HG03060 (cell line): ENCODE data around the gene CSRP1.
"Not testable (repeated sequence)": the region's sequence is repeated elsewhere in the genome, so short reads cannot be mapped to it uniquely, and the experiment has no call there.

Experiments
- ATAC-seq: cut with Tn5 transposase; IDR thresholded peaks from one replicate; pipeline ENCODE4 v1.9.1; 2021; ENCODE audit warnings: low read depth, moderate number of reproducible peaks; ENCODE audit not compliant: unreplicated experiment

The CSRP1 gene

GRCh38 chr1:201506557-201507359 is at the start of gene CSRP1:
CSRP1 (minus strand) TSS chr1:201507123; CDS start chr1:201496303, 10,820 bp downstream.
- ATAC-seq: no peak

DNA sequence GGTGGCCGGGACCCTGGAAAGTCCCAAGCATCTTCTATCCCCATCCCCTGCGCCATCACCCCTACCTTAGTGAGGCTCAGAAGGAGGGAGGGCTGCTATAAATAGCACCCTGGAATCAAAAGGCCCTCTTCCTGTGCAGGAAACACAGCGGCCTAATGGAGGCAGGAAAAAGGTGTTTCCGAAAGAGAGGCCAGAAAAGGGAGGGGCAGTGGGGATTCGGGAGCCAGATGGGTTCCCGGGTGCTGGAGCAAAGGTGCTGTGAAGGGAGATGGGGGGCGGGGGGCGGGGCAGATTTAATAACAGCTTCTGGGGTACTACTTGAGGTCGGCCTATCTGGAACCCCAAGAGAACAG is 48.6 kb upstream of the CSRP1 start:
- no peak for ATAC-seq

DNA sequence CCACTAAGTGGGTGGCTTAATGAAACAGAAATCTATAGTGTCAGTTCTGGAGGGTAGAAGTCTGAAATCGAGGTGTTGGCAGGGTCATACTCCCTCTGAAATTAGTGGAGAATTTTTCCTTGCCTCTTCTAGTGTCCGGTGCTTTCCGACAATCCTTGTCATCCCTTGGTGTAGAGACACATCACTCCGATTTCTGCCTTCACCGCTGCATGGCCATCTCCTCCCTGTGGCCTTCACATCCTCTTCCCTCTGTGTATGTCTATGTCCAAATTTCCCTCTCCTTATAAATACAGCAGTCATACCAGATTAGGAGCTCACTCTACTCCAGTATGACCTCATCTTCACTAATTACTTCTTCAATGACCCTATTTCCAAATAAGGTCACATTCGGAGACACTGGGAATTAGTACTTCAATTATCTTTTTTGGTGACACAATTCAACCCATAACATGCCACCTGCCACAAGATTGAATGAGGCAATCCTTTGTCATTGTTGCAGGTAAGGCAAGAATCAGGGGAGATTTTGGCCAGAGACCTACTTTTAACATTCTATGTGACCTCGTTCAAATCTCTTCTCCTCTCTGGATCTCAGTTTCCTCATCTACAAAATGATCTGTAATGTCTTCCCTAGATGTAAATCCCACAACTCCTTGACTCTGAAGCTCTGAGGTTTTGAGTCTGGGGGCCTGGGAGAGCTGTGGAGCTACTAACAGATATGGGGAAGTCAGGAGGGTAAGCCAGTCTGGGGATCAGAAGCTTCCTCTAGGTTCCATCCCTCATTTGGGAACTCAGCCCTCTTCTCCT is 48.1 kb upstream of the CSRP1 start:
- no peak for ATAC-seq

DNA sequence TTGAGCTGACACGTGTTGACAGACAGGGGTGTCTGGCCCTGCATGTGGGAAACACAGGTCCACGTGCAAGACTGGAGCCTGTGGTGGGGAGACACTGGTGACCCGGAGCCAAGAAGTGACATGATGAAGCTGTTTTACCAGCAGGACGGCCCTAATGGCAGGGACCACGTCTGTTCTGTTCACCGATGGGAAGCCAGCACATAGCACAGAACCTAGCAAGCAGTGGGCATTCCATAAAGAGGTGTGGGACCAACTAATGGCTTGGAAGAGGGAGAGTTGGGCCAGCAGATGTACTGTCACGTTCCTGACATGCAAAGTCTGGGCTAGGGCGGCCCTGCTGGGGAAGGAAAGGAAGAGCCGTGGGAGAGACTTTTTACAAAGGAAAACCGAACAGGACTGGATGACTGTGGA is 47.3 kb upstream of the CSRP1 start:
- no peak for ATAC-seq

- no peak for ATAC-seq
Observed at GRCh38 chr1:201553496-201554189, 46.7 kb upstream of the CSRP1 start.

DNA sequence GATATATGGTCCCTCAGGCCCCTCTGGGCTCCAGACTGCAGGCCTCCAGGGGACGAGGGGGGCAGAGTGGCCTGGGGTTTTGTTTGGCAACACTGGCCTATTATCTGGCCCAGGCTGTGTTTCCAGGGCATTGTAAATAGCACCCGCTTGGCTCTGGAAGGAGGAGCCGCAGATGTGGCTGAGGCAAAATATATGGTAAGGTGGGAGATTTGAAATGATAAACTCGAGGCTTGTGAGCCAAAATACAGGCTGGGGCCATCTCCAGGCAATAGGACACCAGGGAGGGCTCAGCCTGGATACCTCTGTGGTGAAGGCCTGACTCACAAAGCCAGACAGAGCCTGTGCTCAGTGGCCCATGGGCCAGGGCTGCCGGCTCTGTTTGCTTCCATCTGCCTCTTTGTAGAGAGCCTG is 46.0 kb upstream of the CSRP1 start:
- no peak for ATAC-seq

- ATAC-seq: no peak
Observed at GRCh38 chr1:201551877-201552731, 45.2 kb upstream of the CSRP1 start.

DNA sequence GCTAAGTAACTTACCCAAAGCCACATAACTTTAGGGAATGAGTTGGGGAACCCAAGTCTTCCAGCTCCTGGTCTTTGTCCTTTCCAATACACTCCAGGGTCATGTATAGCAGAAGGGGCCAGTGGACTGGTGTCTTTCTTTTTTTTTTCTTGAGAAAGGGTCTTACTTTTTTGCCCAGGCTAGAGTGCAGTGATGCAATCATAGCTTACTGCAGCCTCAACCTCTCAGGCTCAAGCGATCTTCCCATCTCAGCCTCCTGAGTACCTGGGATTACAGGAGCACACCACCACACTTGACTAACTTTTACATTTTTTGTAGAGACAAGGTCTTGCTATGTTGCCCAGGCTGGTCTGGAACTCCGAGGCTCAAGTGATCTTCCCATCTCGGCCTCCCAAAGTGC is 44.2 kb upstream of the CSRP1 start:
- no peak for ATAC-seq

- not testable (repeated sequence) for ATAC-seq
Observed at GRCh38 chr1:201549522-201549921, 42.6 kb upstream of the CSRP1 start.

DNA sequence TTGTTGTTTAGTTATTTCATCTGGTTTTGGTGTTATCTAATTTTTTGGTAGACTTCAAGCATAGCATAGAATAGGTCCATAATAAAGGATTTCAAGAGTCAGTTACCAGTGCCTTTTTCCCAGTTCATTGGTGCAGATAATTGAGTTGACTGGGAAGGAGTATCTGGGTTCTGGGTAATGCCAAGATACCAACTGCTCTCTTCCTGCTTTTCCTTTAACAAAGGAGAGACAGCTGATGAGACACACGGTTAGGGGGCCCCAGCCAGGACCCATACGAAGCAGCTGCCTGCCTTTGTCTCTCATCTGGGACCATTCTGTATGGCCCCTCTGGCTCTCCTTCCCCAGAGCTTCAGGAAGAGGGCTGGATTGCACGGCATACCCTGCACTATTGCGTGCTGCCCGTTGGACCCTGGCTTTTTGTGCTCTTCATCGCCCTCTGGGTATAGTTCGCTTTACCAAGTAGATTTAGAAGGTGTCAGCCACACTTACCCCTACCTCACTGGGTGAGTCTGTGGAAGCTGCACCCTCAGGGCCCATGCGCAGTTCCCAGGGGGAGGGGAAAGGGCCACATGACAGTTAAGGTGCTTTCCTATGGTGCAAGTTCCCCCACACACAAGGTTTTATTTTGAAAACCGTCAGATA is 39.0 kb upstream of the CSRP1 start:
- ATAC-seq: no peak

GRCh38 chr1:201544710-201545109 is 37.8 kb upstream of the CSRP1 start:
- ATAC-seq: no peak

- ATAC-seq: no peak
Observed at GRCh38 chr1:201543871-201544642, 37.1 kb upstream of the CSRP1 start.

GRCh38 chr1:201542309-201543035 is 35.5 kb upstream of the CSRP1 start:
- ATAC-seq: no peak

GRCh38 chr1:201540846-201541735 is 34.2 kb upstream of the CSRP1 start:
- ATAC-seq: no peak

DNA sequence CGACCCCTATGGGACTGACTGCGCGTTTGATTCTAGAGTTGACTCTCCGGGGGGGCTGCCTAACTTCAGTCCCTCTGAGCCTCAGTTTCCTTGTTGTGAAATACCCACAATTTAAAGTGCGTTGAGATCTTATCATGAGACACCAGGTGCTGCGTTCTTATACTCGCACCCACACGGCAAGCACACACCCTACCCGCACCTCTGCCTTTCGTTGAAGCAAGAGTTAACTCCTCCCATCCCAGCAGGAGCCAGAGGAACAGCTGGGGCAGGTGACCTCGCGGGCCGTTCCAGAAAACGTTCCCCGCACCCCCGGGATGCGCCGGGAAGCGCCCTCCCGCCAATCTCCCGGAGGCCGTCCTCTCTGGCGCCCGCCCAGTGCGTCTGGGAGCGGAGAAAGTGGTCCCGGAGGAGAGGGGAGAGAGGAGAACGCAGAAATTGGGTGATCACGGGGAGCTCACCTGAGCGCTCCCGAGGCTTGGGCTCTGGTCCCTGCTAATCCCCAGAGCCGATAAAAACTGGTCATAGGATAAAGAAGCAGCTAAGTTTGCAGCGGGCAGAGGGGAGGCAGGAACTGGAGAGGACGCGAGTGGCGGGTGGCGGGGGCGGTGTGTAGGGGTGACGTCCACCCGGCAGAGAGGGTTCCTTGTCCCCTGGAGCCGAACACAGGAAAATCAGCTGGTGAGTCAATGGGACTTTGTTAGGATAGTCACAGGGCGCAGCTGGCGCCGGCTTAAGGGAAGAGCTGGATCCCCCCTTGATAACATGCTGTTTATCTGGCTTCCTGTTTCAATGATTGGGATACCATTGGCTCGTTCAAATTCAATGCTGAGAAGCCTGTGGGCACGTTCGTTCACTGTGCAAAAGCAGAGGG is 32.9 kb upstream of the CSRP1 start:
- no peak for ATAC-seq
